Heart left ventricle (tissue), 13 donors: ENCODE measurements around the gene TAOK2.

Experiments used
- CTCF ChIP-seq, 12 donors: fragments of 200-600 bp; sonication (generic) in 4 of 12; IDR thresholded peaks; one replicate each; pipeline versions ENCODE4 v1.5.0 to v1.8.0; 2018 to 2022; ENCODE audit warnings: antibody characterized with exemption in 12 of 12, mild to moderate bottlenecking in 5 of 12
- POLR2A ChIP-seq, 2 donors: fragments of 450-650 bp; IDR thresholded peaks; one replicate each; pipeline ENCODE4 v1.6.1; 2017; ENCODE audit warnings: antibody characterized with exemption in 2 of 2, mild to moderate bottlenecking in 2 of 2, moderate library complexity in 2 of 2
- donor health status: ischemic (EF 13 %, LVEDD 7.1; RV severe dilation, severe dysfunction).
- donor health status: DM: no; HTN: yes; CAD: no.
- donor health status: DM: no; HTN: no; CAD: no.
- donor health status: ischemic (EF 25% LVEDD 6.9; RV normal size, moderate dysfunction).
- donor health status: ischemic (EF 25% LVEDD 5.7; RV mildly dilated, moderate dysfunction).
- donor health status: ischemic (EF 35%, LVEDD 5.7; RV mildly dilated, moderate dysfunction).
- donor health status: nonischemic (EF 11% LVEDD 7.7; RV severe dilation, severe dysfunction).
- donor health status: DM: yes; HTN: yes; CAD: no.
- donor health status: PGD.
- donor health status: ischemic (EF 29% LVEDD 5.4; RV normal size, mild dysfunction).
- donor health status: nonischemic (EF 23%, LVEDD 6.1; RV moderate dilation, normal function).

- TF ChIP-seq CTCF (IDR thresholded peaks at IDR 0.05) (no peak), POLR2A (IDR thresholded peaks at IDR 0.05) (no peak)
Measured at GRCh38 chr16:29990883-29991570, 17.4 kb downstream of the TAOK2 start.
